ENCODE results near the gene LYZ.

- TF ChIP-seq CTCF (IDR thresholded peaks at IDR 0.05) (no peak), POLR2A (IDR thresholded peaks at IDR 0.05) (no peak)
Measured at GRCh38 chr12:69331519-69331908, 16.7 kb upstream of the LYZ start.

Measured in body of pancreas (tissue), 4 donors.